Spleen (tissue), 11 donors: ENCODE measurements around the gene ARAP3. TPM values are rescaled to one million over a fixed set of nuclear protein-coding genes. Genes with fewer than 3 reads are reported as not detected.

Source experiments
- DNase-seq: peaks from one replicate; pipeline ENCODE4 v3.0.0-alpha.2; 2020
- H3K27ac ChIP-seq, 8 donors: fragments of 200-600 bp; sonication (generic) in 7 of 8; 1 replicate in 4 of 8; 2 replicates in 4 of 8; pipeline versions ENCODE4 v1.5.0 to v1.8.0; 2016 to 2021; ENCODE audit warnings: inconsistent platforms in 4 of 8, mild to moderate bottlenecking in 4 of 8, moderate library complexity in 1 of 8
- H3K27me3 ChIP-seq, 7 donors: fragments of 200-600 bp; sonication (generic) in 6 of 7; replicated peaks in 1 of 7; 1 replicate in 4 of 7; 2 replicates in 3 of 7; pipeline versions ENCODE4 v1.5.0 to v1.8.0; 2016 to 2021; ENCODE audit warnings: inconsistent platforms in 3 of 7, mild to moderate bottlenecking in 1 of 7
- H3K36me3 ChIP-seq, 6 donors: fragments of 200-600 bp; sonication (generic) in 5 of 6; 1 replicate in 4 of 6; 2 replicates in 2 of 6; pipeline versions ENCODE4 v1.5.0 to v1.8.0; 2016 to 2021; ENCODE audit warnings: inconsistent platforms in 2 of 6
- H3K4me1 ChIP-seq, 6 donors: fragments of 200-600 bp; sonication (generic) in 5 of 6; 1 replicate in 3 of 6; 2 replicates in 3 of 6; pipeline versions ENCODE4 v1.5.0 to v1.8.0; 2016 to 2021; ENCODE audit warnings: inconsistent platforms in 3 of 6
- H3K4me3 ChIP-seq, 8 donors: fragments of 200-600 bp; sonication (generic) in 7 of 8; 1 replicate in 4 of 8; 2 replicates in 4 of 8; pipeline versions ENCODE4 v1.5.0 to v1.8.0; 2016 to 2021; ENCODE audit warnings: inconsistent platforms in 4 of 8, mild to moderate bottlenecking in 4 of 8, moderate library complexity in 2 of 8
- H3K9me3 ChIP-seq, 8 donors: fragments of 200-600 bp; sonication (generic) in 7 of 8; 1 replicate in 4 of 8; 2 replicates in 4 of 8; pipeline versions ENCODE4 v1.5.0 to v1.8.0; 2016 to 2021; ENCODE audit warnings: inconsistent platforms in 4 of 8
- CTCF ChIP-seq, 11 experiments: fragments of 200-600 bp in 7 of 11; fragments of 450-650 bp in 4 of 11; sonication (generic) in 4 of 11; IDR thresholded peaks in 8 of 11; conservative IDR thresholded peaks in 3 of 11; 1 replicate in 7 of 11; 2 replicates in 4 of 11; pipeline versions ENCODE4 v1.4.0 to v1.8.0; 2016 to 2021; ENCODE audit warnings: antibody characterized with exemption in 11 of 11, inconsistent platforms in 4 of 11, mild to moderate bottlenecking in 1 of 11
- POLR2A ChIP-seq, 3 donors: fragments of 450-650 bp; IDR thresholded peaks; one replicate each; pipeline ENCODE4 v1.5.1; 2017; ENCODE audit warnings: antibody characterized with exemption in 3 of 3, mild to moderate bottlenecking in 1 of 3
- POLR2AphosphoS5 ChIP-seq, 3 donors: sonication (generic); formaldehyde crosslinking; IDR thresholded peaks; one replicate each; pipeline ENCODE4 v1.5.1; 2017; ENCODE audit warnings: antibody characterized with exemption in 3 of 3
- WGBS, 5 donors: extraction: QIAGEN DNeasy Blood & Tissue Kit in 3 of 5; methylation state at CpG; one replicate each; pipeline versions ENCODE4 v1.1.5 to v1.1.7; 2013 to 2018; 5-methylcytosine and 5-hydroxymethylcytosine counted together
- intact Hi-C: fragments of 100-400 bp; cut with DNase I; formaldehyde crosslinking; loops from one replicate; pipeline ENCODE4 v1.15.0; 2023; ENCODE audit warnings: low total_unique reads
- polyA plus RNA-seq, 3 donors: library from polyadenylated mRNA; stranded (reverse); fragments of 200-250 nt; gene quantifications; one replicate each; pipeline ENCODE4 v1.2.1, GENCODE V29; 2013
- total RNA-seq, 7 donors: library from RNA; depleted of rRNA in 3 of 7; stranded (reverse); fragments of >200 nt in 3 of 7; fragmentation: NEBNext Ultra II Directional in 4 of 7; extraction: Animal tissue kit (Norgen Biotek cat#: 25700) in 4 of 7; gene quantifications; one replicate each; pipeline versions ENCODE4 v1.1.0 to v1.2.1, GENCODE V29; 2016 to 2021
- donor health status: healthy with polysubstance abuse.
- donor health status: DM: no; HTN: no; CAD: no; lungs with moderate emphysema.
- donor health status: DM: no; HTN: no; CAD: no.
- donor health status: Bipolar disorder and iron deficiency.
- donor health status: healthy.
- donor health status: DM: no; HTN: no; CAD: no.
- donor health status: DM: yes; HTN: yes; CAD: no.

The ARAP3 gene
- total and polyA plus RNA-seq, 10 donors = 4.0 to 31.2 (median 16.0) TPM

DNA sequence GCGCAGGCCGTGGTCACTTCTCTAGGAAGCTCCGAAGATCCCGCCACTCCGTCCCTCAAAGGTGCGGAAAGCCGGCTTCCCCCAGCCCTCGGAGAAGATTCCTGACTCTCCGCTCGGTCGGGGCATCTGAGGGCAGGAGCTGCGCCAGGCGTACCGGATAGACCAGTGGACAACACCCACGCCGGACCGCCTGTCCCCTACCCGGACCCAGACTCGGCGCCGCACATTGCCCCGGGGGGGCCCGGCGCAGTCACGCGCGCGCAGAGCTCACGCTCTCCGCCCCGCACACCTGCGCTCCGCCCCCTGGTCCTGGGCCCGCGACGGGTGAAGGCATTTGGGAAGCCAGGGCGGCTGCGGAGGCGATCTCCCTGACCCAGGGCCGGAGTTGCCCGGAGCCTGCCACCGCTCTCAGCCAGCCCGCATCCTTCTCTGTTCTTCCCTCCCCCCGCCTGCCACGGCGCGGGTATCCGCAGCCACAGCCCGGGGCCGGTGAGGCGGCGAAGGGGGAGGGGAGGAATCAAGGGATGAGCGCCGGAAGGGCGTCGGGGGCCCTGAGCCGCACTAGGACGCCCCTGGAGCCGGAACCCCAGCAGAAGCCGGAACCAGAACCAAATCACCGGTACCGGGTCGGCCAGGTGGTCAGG is 44.8 kb downstream of the ARAP3 start:
- peak; percentile 92 for DNase-seq
- TF ChIP-seq POLR2A (IDR thresholded peaks at IDR 0.05) (no peak), POLR2AphosphoS5 (IDR thresholded peaks at IDR 0.05) (peak in 1 of 3 donors; percentile 52), CTCF (IDR thresholded peaks at IDR 0.05 in 8 of 11, conservative IDR thresholded peaks at IDR 0.05 in 3 of 11) (no peak)
- H3K4me1 ChIP-seq = peaks cover 20 to 61% (median 44%) of the 10 kb centered on the region in 6 donors
- H3K36me3 ChIP-seq = peaks cover 0 to 50% (median 12%) of the 10 kb centered on the region in 6 donors
- peak overlapping the region; percentile 54 to 96 (median 82) for H3K4me3 ChIP-seq
- H3K27ac ChIP-seq = peak overlapping the region; percentile 63 to 89 (median 80)
- no peaks in the 10 kb centered on the region for H3K27me3 ChIP-seq
- no peaks in the 10 kb centered on the region for H3K9me3 ChIP-seq
- WGBS, 5 donors = 0 to 1% (median 0%) methylated on average over 25 to 63 of the region's 63 CpGs
- intact Hi-C loops = no loop called here

- Histone ChIP-seq H3K27ac (peak within 1 kb of the TSS; percentile 63 to 89 (median 80)), H3K4me3 (peak within 1 kb of the TSS; percentile 54 to 96 (median 82)), H3K36me3 (peaks cover 0 to 50% (median 14%) of the 10 kb centered on the region in 6 donors), H3K27me3 (no peaks in the 10 kb centered on the region), H3K4me1 (peaks cover 20 to 68% (median 45%) of the 10 kb centered on the region in 6 donors), H3K9me3 (no peaks in the 10 kb centered on the region)
- peak; percentile 99 for DNase-seq
- 0 to 1% (median 0%) methylated on average over 10 to 55 of the region's 55 CpGs for WGBS, 5 donors
- TF ChIP-seq CTCF (IDR thresholded peaks at IDR 0.05 in 8 of 11, conservative IDR thresholded peaks at IDR 0.05 in 3 of 11) (peak in 3 of 11 experiments; percentile 11 to 22 (median 14)), POLR2A (IDR thresholded peaks at IDR 0.05) (peak in 2 of 3 donors; percentile 50 to 81), POLR2AphosphoS5 (IDR thresholded peaks at IDR 0.05) (peak; percentile 84 to 91 (median 89))
- intact Hi-C loops = no loop called here
Measured at GRCh38 chr5:141636413-141637122, 45.5 kb downstream of the ARAP3 start, which contains the start of the genes HDAC3 and RELL2. TSS of gene HDAC3 (minus strand) at chr5:141636849. CDS start at chr5:141636790, 59 bp downstream. TSS of gene RELL2 (plus strand) at chr5:141636997. CDS start at chr5:141638226, 1,229 bp downstream.

- Histone ChIP-seq H3K27me3 (no peaks in the 10 kb centered on the region), H3K36me3 (peaks cover 0 to 50% (median 14%) of the 10 kb centered on the region in 6 donors), H3K9me3 (no peaks in the 10 kb centered on the region), H3K4me1 (peaks cover 20 to 73% (median 45%) of the 10 kb centered on the region in 6 donors), H3K4me3 (peak overlapping the region; percentile 54 to 96 (median 82)), H3K27ac (peak overlapping the region in 7 of 8 donors; percentile 63 to 89 (median 84))
- TF ChIP-seq CTCF (IDR thresholded peaks at IDR 0.05 in 8 of 11, conservative IDR thresholded peaks at IDR 0.05 in 3 of 11) (no peak), POLR2A (IDR thresholded peaks at IDR 0.05) (no peak), POLR2AphosphoS5 (IDR thresholded peaks at IDR 0.05) (no peak)
- DNase-seq = no peak
- intact Hi-C loops = no loop called here
- WGBS, 5 donors = 6 to 16% (median 14%) methylated on average over 4 of the region's 4 CpGs
Measured at GRCh38 chr5:141636106-141636412, 46.0 kb downstream of the ARAP3 start.

DNA sequence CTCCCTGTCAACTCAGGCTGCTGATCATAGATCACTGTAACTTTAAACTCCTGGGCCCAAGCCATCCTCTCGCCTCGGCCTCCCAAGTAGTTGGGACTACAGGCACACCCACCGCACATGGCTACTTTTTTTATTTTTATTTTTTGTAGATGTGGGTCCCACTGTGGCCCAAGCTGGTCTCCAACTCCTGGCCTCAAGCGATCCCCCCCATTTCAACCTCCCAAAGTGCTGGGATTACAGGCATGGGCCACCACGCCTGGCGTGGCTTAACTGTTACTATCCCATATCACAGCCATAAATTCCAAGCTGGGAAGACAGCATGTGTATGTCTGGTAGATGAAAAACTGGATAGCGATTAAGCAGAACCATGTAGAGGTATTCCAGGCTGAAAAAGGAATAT is 46.4 kb downstream of the ARAP3 start:
- intact Hi-C loops = no loop called here

More for the DNA sequence above, 46.4 kb downstream of the ARAP3 start:
- no peak for DNase-seq
- no peaks in the 10 kb centered on the region for H3K27me3 ChIP-seq
- no peak for TF ChIP-seq POLR2AphosphoS5 (IDR thresholded peaks at IDR 0.05)
- no peak for TF ChIP-seq CTCF (IDR thresholded peaks at IDR 0.05 in 8 of 11, conservative IDR thresholded peaks at IDR 0.05 in 3 of 11)
- no peak for TF ChIP-seq POLR2A (IDR thresholded peaks at IDR 0.05)
- 78 to 90% (median 83%) methylated on average over 7 of the region's 7 CpGs for WGBS, 5 donors
- H3K9me3 ChIP-seq = no peaks in the 10 kb centered on the region
- H3K4me1 ChIP-seq = peaks cover 20 to 74% (median 45%) of the 10 kb centered on the region in 6 donors
- peaks cover 0 to 50% (median 13%) of the 10 kb centered on the region in 6 donors for H3K36me3 ChIP-seq
- peak overlapping the region; percentile 54 to 96 (median 82) for H3K4me3 ChIP-seq
- peak overlapping the region in 1 of 8 donors; percentile 89 for H3K27ac ChIP-seq
